HG03097 (cell line): Measurements from ENCODE around the gene ATOX1.
"Not testable (repeated sequence)": the region's sequence is repeated elsewhere in the genome, so short reads cannot be mapped to it uniquely, and the experiment has no call there.

Experiments
- ATAC-seq: cut with Tn5 transposase; IDR thresholded peaks from one replicate; pipeline ENCODE4 v1.9.1; 2021; ENCODE audit not compliant: unreplicated experiment, low FRiP score

ATOX1 gene

GRCh38 chr5:151700296-151700695, 58.1 kb downstream of the ATOX1 start:
- ATAC-seq, result no peak

DNA sequence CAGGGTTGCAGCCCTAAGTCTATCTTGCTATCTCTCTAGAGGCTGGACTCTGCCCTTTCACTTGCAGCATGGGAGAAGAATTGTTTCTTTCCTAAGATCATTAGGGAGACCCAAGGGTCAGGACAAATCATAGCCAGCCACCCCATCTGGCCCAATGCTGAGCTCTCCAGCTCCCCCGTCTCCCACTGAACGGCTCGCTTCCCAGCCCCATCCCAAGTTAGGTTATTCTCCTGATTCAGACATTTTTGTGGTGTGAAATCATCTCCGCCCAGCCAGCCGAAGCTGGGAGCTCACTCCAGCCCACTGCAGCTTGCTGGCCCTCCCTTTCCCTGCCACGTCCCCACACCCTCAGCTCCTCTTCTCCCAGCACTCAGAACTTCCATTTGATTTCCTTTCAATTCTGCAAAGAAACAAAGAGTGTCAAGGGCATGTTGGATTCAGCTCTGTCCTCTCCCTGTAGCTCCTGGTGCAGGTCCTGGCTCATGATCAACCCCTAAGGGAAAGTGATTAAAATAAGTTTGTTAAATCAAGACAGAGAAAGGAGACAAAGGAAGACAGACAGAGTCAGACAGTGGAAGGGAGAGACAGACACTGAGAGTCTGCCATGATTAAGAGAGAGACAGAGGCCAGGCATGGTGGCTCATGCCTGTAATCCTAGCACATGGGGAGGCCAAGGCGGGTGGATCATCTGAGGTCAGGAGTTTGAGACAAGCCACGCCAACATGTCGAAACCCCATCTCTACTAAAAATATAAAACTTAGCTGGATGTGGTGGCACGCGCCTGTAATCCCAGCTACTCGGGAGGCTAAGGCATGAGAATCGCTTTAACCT, 59.1 kb downstream of the ATOX1 start:
- no peak for ATAC-seq

GRCh38 chr5:151698081-151698480, 60.4 kb downstream of the ATOX1 start:
- ATAC-seq, result not testable (repeated sequence)

GRCh38 chr5:151697452-151697851, 61.0 kb downstream of the ATOX1 start:
- ATAC-seq, result no peak

- no peak for ATAC-seq
Measured at GRCh38 chr5:151696470-151697061, 61.9 kb downstream of the ATOX1 start.

GRCh38 chr5:151695464-151695863, 63.0 kb downstream of the ATOX1 start:
- ATAC-seq, result no peak

- no peak for ATAC-seq
Measured at GRCh38 chr5:151694035-151694485, 64.4 kb downstream of the ATOX1 start.
